ENCODE measurements around the gene CRYBB3. TPM values are rescaled to one million over a fixed set of nuclear protein-coding genes. Genes with fewer than 3 reads are reported as not detected.

CRYBB3 gene
- total RNA-seq, 1 experiment from 2014 or later = 0.39 TPM

DNA sequence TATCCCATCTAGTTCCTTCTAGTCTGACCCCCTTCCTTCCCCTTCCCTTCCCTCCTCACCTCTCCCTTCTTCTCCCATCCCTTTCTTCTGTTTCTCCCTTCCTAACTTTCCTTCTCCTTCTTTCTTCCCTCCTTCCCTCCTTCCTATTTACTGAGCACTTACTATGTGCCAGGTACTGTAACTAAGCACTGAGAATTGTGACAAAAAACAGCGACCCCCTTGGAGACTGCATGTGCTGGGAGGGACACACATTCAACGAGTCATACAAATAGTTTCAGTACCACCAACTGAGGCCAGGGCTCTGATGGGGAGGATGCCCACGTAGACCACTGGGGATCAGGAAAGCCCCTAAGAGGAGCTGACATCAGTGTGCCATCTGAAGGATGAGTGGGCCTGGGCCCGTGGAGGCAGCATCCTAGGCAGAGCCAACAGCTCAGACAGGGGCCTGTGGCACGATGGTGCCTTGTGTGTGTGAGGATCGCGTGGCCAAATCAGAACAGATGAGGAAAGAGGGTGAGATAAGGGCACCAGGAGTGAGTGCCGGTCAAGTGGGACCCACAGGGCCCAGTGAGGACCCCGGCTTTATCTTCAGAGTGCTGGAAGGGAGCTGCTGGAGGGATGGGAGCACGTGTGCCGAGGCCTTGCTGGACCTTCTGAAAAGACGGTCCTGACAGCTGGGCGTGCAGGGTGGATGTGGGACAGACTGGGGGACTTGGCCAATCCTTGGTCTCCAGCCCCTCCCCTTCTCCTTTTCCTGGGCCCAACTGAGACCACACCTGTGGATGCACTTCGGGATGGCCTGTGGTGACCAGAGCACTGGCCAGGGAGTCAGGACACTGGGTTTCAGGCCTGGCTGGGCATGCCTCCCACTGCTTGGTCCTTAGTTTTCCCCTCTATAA, 38.4 kb upstream of the CRYBB3 start:
- Histone ChIP-seq H3K27me3 (ENCODE audit: insufficient read depth, low read length) (no peaks in the 10 kb centered on the region), H3K9me3 (ENCODE audit: control insufficient read depth, low read depth, low read length) (no peaks in the 10 kb centered on the region), H3K4me2 (ENCODE audit: insufficient read depth, insufficient read length, low read length) (no peak overlapping the region), H2BK120ac (ENCODE audit: low read depth, low read length, poor library complexity, severe bottlenecking) (no peak overlapping the region), H3K27ac (ENCODE audit: insufficient read length, low read depth, low read length) (no peak overlapping the region), H3K56ac (ENCODE audit: insufficient read length, low read depth, low read length) (no peak overlapping the region), H3K18ac (ENCODE audit: insufficient read length, low read depth, low read length) (no peak overlapping the region), H4K20me1 (ENCODE audit: control insufficient read depth, insufficient read depth, insufficient read length) (no peaks in the 10 kb centered on the region), H3K14ac (ENCODE audit: insufficient read depth, low read length) (no peak overlapping the region), H4K8ac (replicated peaks; ENCODE audit: insufficient read length, low read depth, low read length) (no peak overlapping the region), H3K79me2 (ENCODE audit: insufficient read depth, low read length) (no peaks in the 10 kb centered on the region), H2AFZ (ENCODE audit: low read length) (no peak overlapping the region), H4K5ac (ENCODE audit: insufficient read length, low read depth, low read length) (no peak overlapping the region), H2BK20ac (ENCODE audit: low read depth, low read length, poor library complexity, severe bottlenecking) (no peak overlapping the region), H3K23ac (ENCODE audit: insufficient read length, low read depth, low read length) (no peak overlapping the region), H3K4ac (ENCODE audit: low read depth, low read length) (no peak overlapping the region), H2AK5ac (ENCODE audit: insufficient read length, low read length) (no peak overlapping the region), H3T11ph (ENCODE audit: low read length) (no peak overlapping the region), H2BK5ac (ENCODE audit: insufficient read length, low read length) (no peak overlapping the region), H2BK12ac (ENCODE audit: insufficient read length, low read depth, low read length) (no peak overlapping the region), H2BK15ac (ENCODE audit: low read depth, low read length) (no peak overlapping the region), H3K9ac (ENCODE audit: extremely low read depth, insufficient read length, low read length) (no peak overlapping the region), H4K91ac (ENCODE audit: insufficient read length, low read depth, low read length) (no peak overlapping the region), H3K79me1 (ENCODE audit: insufficient read depth, low read depth, low read length, poor library complexity, severe bottlenecking) (no peaks in the 10 kb centered on the region), H3K4me1 (ENCODE audit: insufficient read depth, low read length) (no peaks in the 10 kb centered on the region), H3K23me2 (ENCODE audit: insufficient read length, low read depth, low read length, poor library complexity, severe bottlenecking) (no peaks in the 10 kb centered on the region)
- Mint-ChIP-seq H3K36me3 (ENCODE audit: insufficient read depth in 1 of 3, low read depth in 3 of 3) (no peaks in the 10 kb centered on the region), H3K4me3 (no peak overlapping the region), H3K9me3 (no peaks in the 10 kb centered on the region), H3K4me1 (peaks cover 5% of the 10 kb centered on the region in 2 experiments; a peak in 3 of 4 replicates), H3K27me3 (ENCODE audit: low read depth) (no peaks in the 10 kb centered on the region), H3K27ac (peak overlapping the region in 2 of 3 experiments; percentile 8 to 93; a peak in 2 of 7 replicates)
- WGBS (ENCODE audit: extremely low coverage, insufficient read length, low lambda C conversion rate) = no CpG with 5 or more reads among the region's 14 CpGs
- DNase-seq = no peak
- TF ChIP-seq, protein P1, sequence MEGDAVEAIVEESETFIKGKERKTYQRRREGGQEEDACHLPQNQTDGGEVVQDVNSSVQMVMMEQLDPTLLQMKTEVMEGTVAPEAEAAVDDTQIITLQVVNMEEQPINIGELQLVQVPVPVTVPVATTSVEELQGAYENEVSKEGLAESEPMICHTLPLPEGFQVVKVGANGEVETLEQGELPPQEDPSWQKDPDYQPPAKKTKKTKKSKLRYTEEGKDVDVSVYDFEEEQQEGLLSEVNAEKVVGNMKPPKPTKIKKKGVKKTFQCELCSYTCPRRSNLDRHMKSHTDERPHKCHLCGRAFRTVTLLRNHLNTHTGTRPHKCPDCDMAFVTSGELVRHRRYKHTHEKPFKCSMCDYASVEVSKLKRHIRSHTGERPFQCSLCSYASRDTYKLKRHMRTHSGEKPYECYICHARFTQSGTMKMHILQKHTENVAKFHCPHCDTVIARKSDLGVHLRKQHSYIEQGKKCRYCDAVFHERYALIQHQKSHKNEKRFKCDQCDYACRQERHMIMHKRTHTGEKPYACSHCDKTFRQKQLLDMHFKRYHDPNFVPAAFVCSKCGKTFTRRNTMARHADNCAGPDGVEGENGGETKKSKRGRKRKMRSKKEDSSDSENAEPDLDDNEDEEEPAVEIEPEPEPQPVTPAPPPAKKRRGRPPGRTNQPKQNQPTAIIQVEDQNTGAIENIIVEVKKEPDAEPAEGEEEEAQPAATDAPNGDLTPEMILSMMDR (conservative IDR thresholded peaks at IDR 0.05) = no peak

Data from H9 (cell line).